HG03571 (cell line): ENCODE measurements around the gene PALLD.
"Not testable (repeated sequence)": the region's sequence is repeated elsewhere in the genome, so short reads cannot be mapped to it uniquely, and the experiment has no call there.

Experiments
- ATAC-seq: cut with Tn5 transposase; IDR thresholded peaks from one replicate; pipeline ENCODE4 v1.9.1; 2021; ENCODE audit not compliant: unreplicated experiment

Gene PALLD

GRCh38 chr4:168784786-168785461 lies 288.1 kb downstream of the PALLD start:
- ATAC-seq = no peak

GRCh38 chr4:168787334-168787733 lies 290.5 kb downstream of the PALLD start:
- ATAC-seq = no peak

GRCh38 chr4:168787801-168788595 lies 291.1 kb downstream of the PALLD start:
- no peak for ATAC-seq

- no peak for ATAC-seq
Observed at GRCh38 chr4:168790898-168791297, 294.0 kb downstream of the PALLD start.

GRCh38 chr4:168791376-168791775 lies 294.5 kb downstream of the PALLD start:
- ATAC-seq = no peak

GRCh38 chr4:168793542-168793941 lies 296.7 kb downstream of the PALLD start:
- no peak for ATAC-seq

GRCh38 chr4:168794092-168794707 lies 297.3 kb downstream of the PALLD start:
- ATAC-seq = no peak

- no peak for ATAC-seq
Observed at GRCh38 chr4:168794881-168795280, 298.0 kb downstream of the PALLD start.

GRCh38 chr4:168795346-168795745 lies 298.5 kb downstream of the PALLD start:
- ATAC-seq = no peak

GRCh38 chr4:168796362-168797106 lies 299.7 kb downstream of the PALLD start:
- no peak for ATAC-seq

GRCh38 chr4:168797194-168797593 lies 300.3 kb downstream of the PALLD start:
- ATAC-seq = no peak

- ATAC-seq = no peak
Observed at GRCh38 chr4:168797738-168798375, 301.0 kb downstream of the PALLD start.

GRCh38 chr4:168800926-168801325 lies 304.1 kb downstream of the PALLD start:
- ATAC-seq = no peak

GRCh38 chr4:168802222-168802621 lies 305.4 kb downstream of the PALLD start:
- ATAC-seq = no peak

GRCh38 chr4:168803052-168803451 lies 306.2 kb downstream of the PALLD start:
- not testable (repeated sequence) for ATAC-seq

GRCh38 chr4:168803732-168804131 lies 306.9 kb downstream of the PALLD start:
- ATAC-seq = no peak

- no peak for ATAC-seq
Observed at GRCh38 chr4:168804146-168804545, 307.3 kb downstream of the PALLD start.

- ATAC-seq = no peak
Observed at GRCh38 chr4:168805341-168805740, 308.5 kb downstream of the PALLD start.

GRCh38 chr4:168806247-168806646 lies 309.4 kb downstream of the PALLD start:
- ATAC-seq = not testable (repeated sequence)

- ATAC-seq = no peak
Observed at GRCh38 chr4:168811207-168811606, 314.4 kb downstream of the PALLD start.
